Measurements from ENCODE around the gene LHPP. TPM values are rescaled to one million over a fixed set of nuclear protein-coding genes. Genes with fewer than 3 reads are reported as not detected.

The LHPP gene
- polyA plus RNA-seq, 5 donors, result 11.4 to 17.7 (median 13.0) TPM

- no peak for DNase-seq
Measured at GRCh38 chr10:124551755-124552154, 90.1 kb downstream of the LHPP start.

- DNase-seq, result no peak
Measured at GRCh38 chr10:124552691-124553276, 91.2 kb downstream of the LHPP start.

GRCh38 chr10:124554085-124554858, 92.6 kb downstream of the LHPP start:
- no peak for DNase-seq

- DNase-seq, result no peak
Measured at GRCh38 chr10:124557167-124557566, 95.5 kb downstream of the LHPP start.

GRCh38 chr10:124557648-124558338, 96.2 kb downstream of the LHPP start:
- no peak for DNase-seq

GRCh38 chr10:124558339-124559321, 97.0 kb downstream of the LHPP start:
- DNase-seq, result no peak

GRCh38 chr10:124559372-124560132, 97.9 kb downstream of the LHPP start:
- DNase-seq, result no peak

- peak; percentile 28 to 38 for DNase-seq
Measured at GRCh38 chr10:124560377-124561105, 98.9 kb downstream of the LHPP start.

GRCh38 chr10:124561206-124561605, 99.6 kb downstream of the LHPP start:
- DNase-seq, result peak; percentile 30

GRCh38 chr10:124562425-124563060, 100.9 kb downstream of the LHPP start:
- DNase-seq, result no peak

- no peak for DNase-seq
Measured at GRCh38 chr10:124563320-124564040, 101.9 kb downstream of the LHPP start.

- no peak for DNase-seq
Measured at GRCh38 chr10:124564881-124565280, 103.3 kb downstream of the LHPP start.

- no peak for DNase-seq
Measured at GRCh38 chr10:124565565-124566221, 104.1 kb downstream of the LHPP start.

- DNase-seq, result no peak
Measured at GRCh38 chr10:124566222-124566888, 104.7 kb downstream of the LHPP start.

GRCh38 chr10:124566981-124567835, 105.6 kb downstream of the LHPP start:
- DNase-seq, result no peak

GRCh38 chr10:124568339-124568738, 106.7 kb downstream of the LHPP start:
- no peak for DNase-seq
